Prostate gland (tissue), 2 donors: Measurements from ENCODE around the gene IL5.

Experiments
- CTCF ChIP-seq, 4 experiments: fragments of 200-600 bp in 2 of 4; fragments of 450-650 bp in 2 of 4; sonication (generic) in 2 of 4; IDR thresholded peaks; 1 replicate in 3 of 4; 2 replicates in 1 of 4; pipeline ENCODE4 v1.5.1; 2016 to 2019; ENCODE audit warnings: antibody characterized with exemption in 4 of 4, mild to moderate bottlenecking in 2 of 4, moderate library complexity in 2 of 4
- POLR2AphosphoS5 ChIP-seq: sonication (generic); formaldehyde crosslinking; IDR thresholded peaks from one replicate; pipeline ENCODE4 v1.6.1; 2017; ENCODE audit warnings: antibody characterized with exemption

- no peak for TF ChIP-seq POLR2AphosphoS5
- TF ChIP-seq CTCF (IDR thresholded peaks at IDR 0.05): no peak
These were observed 12.4 kb downstream of the IL5 start for GRCh38 chr5:132530946-132531345.
